HG03095 (cell line): ENCODE results near the gene TENM4.
"Not testable (repeated sequence)": the region's sequence is repeated elsewhere in the genome, so short reads cannot be mapped to it uniquely, and the experiment has no call there.

Experiments used
- ATAC-seq: cut with Tn5 transposase; IDR thresholded peaks from one replicate; pipeline ENCODE4 v1.9.1; 2021; ENCODE audit warnings: moderate library complexity; ENCODE audit not compliant: unreplicated experiment

Gene TENM4

GRCh38 chr11:79190553-79190952, 250.3 kb downstream of the TENM4 start:
- ATAC-seq: not testable (repeated sequence)

- no peak for ATAC-seq
Observed at GRCh38 chr11:79189601-79190000, 251.2 kb downstream of the TENM4 start.

GRCh38 chr11:79189055-79189454, 251.8 kb downstream of the TENM4 start:
- ATAC-seq: no peak

DNA sequence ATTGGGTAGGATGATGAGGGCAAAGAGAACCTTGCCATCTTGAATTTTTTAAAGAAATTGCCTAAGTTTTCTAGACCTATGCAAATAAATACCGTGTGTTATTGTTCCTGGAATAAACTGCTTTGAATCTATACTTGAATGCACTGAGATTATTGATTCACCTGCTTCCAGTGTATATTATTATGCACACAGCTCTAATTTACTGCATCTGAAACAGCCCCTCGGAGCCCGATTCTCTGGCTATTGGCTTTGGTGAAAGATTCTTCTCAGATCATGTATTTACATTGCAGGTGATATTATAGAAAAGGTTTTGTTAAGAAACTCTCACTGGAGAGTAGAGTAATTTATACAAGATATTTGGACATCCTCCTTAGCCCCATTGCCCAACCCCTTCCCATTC, 254.2 kb downstream of the TENM4 start:
- no peak for ATAC-seq

DNA sequence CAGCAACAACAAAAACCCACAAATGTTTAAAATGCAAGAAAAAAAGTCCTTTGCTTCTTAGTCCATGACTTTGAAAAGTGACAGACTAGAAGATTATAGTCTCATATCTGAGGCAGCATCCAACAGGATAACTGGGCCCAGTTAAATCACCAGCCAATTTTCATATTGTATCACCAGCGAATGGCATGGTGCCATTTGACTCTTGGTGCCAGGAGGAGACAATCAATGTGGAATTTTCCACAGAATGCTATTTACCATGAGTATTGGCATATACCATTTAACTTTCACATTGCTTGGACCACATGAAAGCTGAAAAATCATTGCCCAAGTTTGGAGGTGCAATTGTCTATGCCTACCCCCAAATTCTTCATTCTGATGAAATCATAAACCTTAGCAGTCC, 255.5 kb downstream of the TENM4 start:
- no peak for ATAC-seq

- ATAC-seq: no peak
Observed at GRCh38 chr11:79184285-79184684, 256.5 kb downstream of the TENM4 start.

DNA sequence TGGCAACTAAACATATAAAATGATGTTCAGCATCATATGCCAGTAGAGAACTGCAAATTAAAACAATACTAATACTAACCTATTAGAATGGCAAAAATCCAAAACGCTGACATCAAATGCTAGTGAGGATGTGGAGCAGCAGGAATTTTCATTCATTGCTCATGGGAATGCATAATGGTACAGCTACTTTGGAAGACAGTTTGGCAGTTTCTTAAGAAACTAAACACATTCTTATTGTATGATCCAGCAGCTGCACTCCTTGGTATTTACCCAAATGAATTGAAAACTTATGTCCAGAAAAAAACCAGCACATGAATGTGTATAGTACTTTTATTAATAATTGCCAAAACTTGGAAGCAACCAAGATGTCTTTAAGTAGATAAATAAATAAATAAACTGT, 258.0 kb downstream of the TENM4 start:
- ATAC-seq: no peak

- ATAC-seq: no peak
Observed at GRCh38 chr11:79179087-79179486, 261.7 kb downstream of the TENM4 start.

- no peak for ATAC-seq
Observed at GRCh38 chr11:79174045-79175008, 266.5 kb downstream of the TENM4 start.

GRCh38 chr11:79173615-79174014, 267.2 kb downstream of the TENM4 start:
- ATAC-seq: no peak

GRCh38 chr11:79170321-79170720, 270.5 kb downstream of the TENM4 start:
- ATAC-seq: no peak

GRCh38 chr11:79168530-79169110, 272.2 kb downstream of the TENM4 start:
- ATAC-seq: no peak

DNA sequence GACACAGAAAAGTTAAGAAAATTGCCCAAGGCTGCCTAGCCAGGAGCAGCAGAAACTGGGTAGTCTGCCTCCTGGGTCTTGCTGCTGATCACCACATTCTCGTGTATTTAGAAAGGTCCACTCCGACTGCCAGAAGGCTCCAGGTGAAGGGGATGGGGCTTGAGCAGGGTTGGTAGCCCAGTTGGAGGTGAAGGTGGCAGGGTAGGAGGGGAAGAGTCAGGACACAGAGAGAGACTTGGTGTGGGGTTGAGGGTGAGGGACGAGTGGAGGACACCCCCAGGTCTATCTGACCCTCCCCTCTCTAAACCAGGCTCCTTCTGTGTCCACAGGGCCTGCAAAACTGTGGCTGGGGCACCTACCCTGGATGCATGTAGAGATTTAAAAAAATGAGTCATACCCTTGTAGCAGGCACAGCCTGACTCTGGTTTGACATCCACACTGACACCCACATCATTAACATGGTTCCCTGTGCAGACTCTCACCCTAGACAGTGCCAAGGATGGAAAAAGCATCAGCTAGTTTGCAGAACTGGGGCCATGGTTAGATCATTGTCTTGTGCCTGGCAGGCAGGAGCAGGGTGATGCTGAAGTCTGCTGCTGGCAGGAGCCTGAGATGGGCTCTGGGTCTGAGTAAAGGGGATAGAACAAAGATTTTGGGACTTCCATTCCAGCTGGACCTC, 273.2 kb downstream of the TENM4 start:
- no peak for ATAC-seq

DNA sequence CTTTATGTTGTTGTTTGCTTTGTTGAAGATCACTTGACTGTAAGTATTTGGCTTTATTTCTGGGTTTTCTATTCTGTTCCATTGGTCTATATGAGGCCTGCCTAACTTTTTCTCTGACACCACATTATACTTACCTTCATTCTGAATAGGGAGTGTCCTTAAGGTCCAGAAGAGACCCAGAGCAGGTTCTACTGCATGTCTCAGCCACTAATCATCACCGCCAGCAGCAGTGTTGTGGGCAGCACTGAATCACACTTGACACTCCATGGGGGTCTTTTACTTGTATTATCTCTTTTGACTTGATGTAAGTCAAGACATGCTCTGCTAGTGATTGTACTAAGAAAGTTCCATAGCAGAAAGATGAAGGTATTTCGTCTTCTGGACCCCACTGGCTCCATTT, 274.9 kb downstream of the TENM4 start:
- ATAC-seq: no peak

GRCh38 chr11:79160791-79161403, 279.9 kb downstream of the TENM4 start:
- ATAC-seq: no peak

DNA sequence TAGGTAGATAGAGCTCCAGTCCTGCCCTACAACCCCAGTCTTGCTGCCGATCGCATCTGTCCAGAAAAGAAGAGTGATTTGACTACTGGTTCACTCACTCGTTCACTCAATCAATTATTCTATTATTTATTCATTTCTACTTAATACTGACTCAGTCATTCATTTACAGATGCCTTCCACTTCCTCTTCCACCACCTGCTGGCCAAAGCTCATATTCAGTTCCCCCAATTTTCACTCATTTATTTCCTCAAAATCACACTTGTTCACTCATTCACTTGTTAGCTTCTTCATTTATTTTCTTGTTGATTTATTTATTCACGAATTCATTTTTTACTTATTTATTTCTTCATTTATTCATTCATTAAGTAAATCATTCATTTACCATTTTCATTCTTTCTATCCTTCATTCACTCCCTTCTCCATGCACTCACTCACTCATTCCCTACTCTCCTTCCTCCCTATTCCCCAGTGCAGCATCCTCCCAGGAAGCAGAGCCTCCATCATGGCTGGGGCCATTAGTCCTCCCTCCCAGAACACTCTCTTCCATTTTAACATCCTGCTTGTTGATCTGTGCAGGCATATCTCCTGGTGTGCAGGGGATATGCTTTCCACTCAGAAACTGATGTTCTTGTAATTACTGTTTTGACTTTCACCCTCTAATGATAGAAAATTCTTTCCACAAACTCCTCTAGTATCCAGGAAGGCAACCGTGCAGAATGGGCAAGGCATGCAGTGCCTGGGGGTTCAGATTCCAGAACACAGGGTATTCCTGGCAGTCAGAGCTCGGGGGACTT, 281.0 kb downstream of the TENM4 start:
- no peak for ATAC-seq

- no peak for ATAC-seq
Observed at GRCh38 chr11:79157738-79158137, 283.1 kb downstream of the TENM4 start.

- ATAC-seq: no peak
Observed at GRCh38 chr11:79156031-79156430, 284.8 kb downstream of the TENM4 start.

- no peak for ATAC-seq
Observed at GRCh38 chr11:79155237-79155636, 285.6 kb downstream of the TENM4 start.

- ATAC-seq: no peak
Observed at GRCh38 chr11:79152511-79152910, 288.3 kb downstream of the TENM4 start.

- ATAC-seq: no peak
Observed at GRCh38 chr11:79151396-79151795, 289.4 kb downstream of the TENM4 start.
